ENCODE data around the gene SPOP.

DNA sequence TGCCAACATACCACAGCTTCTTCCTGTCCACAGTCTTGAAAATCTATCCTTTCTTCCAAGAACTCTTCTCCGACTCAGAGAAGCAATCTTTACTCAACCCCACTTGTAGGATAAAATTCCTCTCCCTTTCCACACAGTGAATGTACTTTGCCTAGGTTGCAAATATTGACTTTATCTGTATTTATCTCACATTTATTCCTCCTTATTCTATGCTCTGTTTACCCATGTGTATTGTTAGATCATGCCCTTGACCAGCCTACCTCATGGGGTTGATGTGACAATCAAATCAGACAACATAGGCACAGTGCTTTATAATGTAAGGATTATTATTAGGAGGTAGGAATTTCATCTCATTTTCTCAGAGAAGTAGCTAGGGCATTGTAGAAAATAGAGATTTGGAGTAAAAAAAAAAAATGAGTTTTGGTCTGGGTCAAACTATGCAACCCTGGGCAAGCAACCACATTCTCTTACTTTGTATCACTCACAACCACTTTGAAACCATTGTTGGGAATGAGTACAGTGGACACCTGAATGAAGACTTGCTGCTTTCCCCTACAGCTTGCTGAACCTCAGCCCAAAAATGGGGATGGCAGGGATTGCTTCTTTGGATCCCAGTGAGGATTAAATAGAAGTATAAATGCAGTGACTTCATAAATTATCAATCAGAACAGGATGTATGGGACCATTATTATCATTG is 38.9 kb upstream of the SPOP start:
- TF ChIP-seq CTCF (conservative IDR thresholded peaks at IDR 0.05 in 1 of 2, IDR thresholded peaks at IDR 0.05 in 1 of 2; ENCODE audit: extremely low read depth in 1 of 2, insufficient read depth in 1 of 2, low read depth in 1 of 2, low read length in 2 of 2) = no peak
- TF ChIP-seq EZH2 (IDR thresholded peaks at IDR 0.05; ENCODE audit: borderline replicate concordance, low read length) = no peak

All from mammary epithelial cell (primary cell).